Activated T-helper 1 cell treated with anti-CD3 and anti-CD28 coated beads, Interleukin-12 subunit alpha, Interleukin-12 subunit beta, Interleukin-2, Interleukin-4 antibody, amounts not matched to agents 30 ng/mL and 10 ng/mL and 1 ng/mL, durations not matched to agents 14 hours and 24 hours and 36 hours (primary cell): ENCODE results near the gene EBF3. TPM values are rescaled to one million over a fixed set of nuclear protein-coding genes. Genes with fewer than 3 reads are reported as not detected.
A peak's percentile ranks its signal among the peaks of the same experiment; 100 is the strongest.

ENCODE experiments used
- DNase-seq: peaks from one replicate; pipeline ENCODE4 v3.0.0; 2021; ENCODE audit warnings: low spot score
- H3K27ac Mint-ChIP-seq: one replicate; pipeline ENCODE4 v1.8.0; 2021; ENCODE audit warnings: mild to moderate bottlenecking, mixed read lengths
- H3K27me3 Mint-ChIP-seq: one replicate; pipeline ENCODE4 v1.8.0; 2022; ENCODE audit warnings: mild to moderate bottlenecking, moderate library complexity, mixed read lengths; ENCODE audit not compliant: insufficient read depth
- H3K36me3 Mint-ChIP-seq: one replicate; pipeline ENCODE4 v1.8.0; 2021; ENCODE audit warnings: low read depth, mixed read lengths
- H3K4me1 Mint-ChIP-seq: one replicate; pipeline ENCODE4 v1.8.0; 2021; ENCODE audit warnings: low read depth, mixed read lengths
- H3K4me3 Mint-ChIP-seq: one replicate; pipeline ENCODE4 v1.8.0; 2021; ENCODE audit warnings: mild to moderate bottlenecking, moderate library complexity, mixed read lengths
- H3K9me3 Mint-ChIP-seq: one replicate; pipeline ENCODE4 v1.8.0; 2021; ENCODE audit warnings: mixed read lengths
- intact Hi-C: fragments of 100-400 bp; cut with micrococcal nuclease; formaldehyde crosslinking; loops from one replicate; pipeline ENCODE4 v1.15.1; 2024
- total RNA-seq: library from RNA; stranded (reverse); gene quantifications from 2 replicates; pipeline ENCODE4 v1.2.3, GENCODE V29; 2022

EBF3 gene
- total RNA-seq, 1 donor from 2014 or later, result not detected

DNA sequence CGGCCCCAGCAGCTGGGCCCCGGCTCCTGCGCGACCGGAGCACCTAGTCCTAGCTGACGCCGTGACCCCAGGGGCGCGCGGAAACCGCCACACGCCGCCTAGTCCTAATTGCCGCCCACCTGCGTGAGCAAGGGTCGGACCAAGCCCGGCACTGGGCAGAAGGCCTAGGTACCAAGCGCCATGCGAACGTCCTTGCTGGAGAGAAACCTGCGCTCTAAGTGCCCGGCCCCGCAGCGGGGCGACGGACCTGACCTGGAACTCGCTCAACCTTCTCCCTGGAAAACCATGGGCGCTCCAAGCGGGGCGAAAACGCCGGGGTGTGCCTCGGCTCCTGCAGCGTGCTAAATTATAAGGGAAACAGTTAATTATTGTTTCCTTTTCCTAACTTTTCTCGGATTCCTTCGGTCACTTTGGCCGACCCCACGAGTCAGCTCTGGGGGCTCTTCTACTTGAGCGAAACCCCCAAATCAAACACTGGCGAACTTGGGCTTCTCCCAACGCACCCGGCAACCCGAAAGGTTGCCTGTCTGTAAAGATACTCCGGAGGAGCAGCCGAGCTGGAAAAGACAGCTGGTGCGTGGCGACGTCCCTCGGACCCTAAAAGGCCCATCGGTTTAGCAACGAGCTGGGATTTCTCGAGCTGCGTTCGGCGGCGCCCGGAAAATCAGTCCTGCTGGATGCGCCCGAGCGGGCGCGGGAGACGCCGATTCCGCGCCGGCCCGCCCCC is 5.3 kb upstream of the EBF3 start:
- Mint-ChIP-seq H3K27ac (peak overlapping the region; percentile 48), H3K36me3 (peaks cover 2% of the 10 kb centered on the region), H3K27me3 (peaks cover 44% of the 10 kb centered on the region), H3K4me3 (no peak overlapping the region), H3K4me1 (peaks cover 20% of the 10 kb centered on the region), H3K9me3 (no peaks in the 10 kb centered on the region)
- intact Hi-C loops, result no loop called here
- no peak for DNase-seq

- Mint-ChIP-seq H3K27ac (no peak overlapping the region), H3K4me1 (peaks cover 20% of the 10 kb centered on the region), H3K36me3 (peaks cover 2% of the 10 kb centered on the region), H3K4me3 (no peak overlapping the region), H3K9me3 (no peaks in the 10 kb centered on the region), H3K27me3 (peaks cover 40% of the 10 kb centered on the region)
- intact Hi-C loops, result no loop called here
- no peak for DNase-seq
These were observed 4.7 kb upstream of the EBF3 start for GRCh38 chr10:129968853-129969183.

GRCh38 chr10:129968020-129968852 is 4.2 kb upstream of the EBF3 start:
- DNase-seq, result no peak
- no peak overlapping the region for H3K4me3 Mint-ChIP-seq
- H3K27ac Mint-ChIP-seq, result no peak overlapping the region
- H3K36me3 Mint-ChIP-seq, result peaks cover 2% of the 10 kb centered on the region
- intact Hi-C loops, result no loop called here
- H3K27me3 Mint-ChIP-seq, result peaks cover 35% of the 10 kb centered on the region
- no peaks in the 10 kb centered on the region for H3K9me3 Mint-ChIP-seq
- H3K4me1 Mint-ChIP-seq, result peaks cover 20% of the 10 kb centered on the region

DNA sequence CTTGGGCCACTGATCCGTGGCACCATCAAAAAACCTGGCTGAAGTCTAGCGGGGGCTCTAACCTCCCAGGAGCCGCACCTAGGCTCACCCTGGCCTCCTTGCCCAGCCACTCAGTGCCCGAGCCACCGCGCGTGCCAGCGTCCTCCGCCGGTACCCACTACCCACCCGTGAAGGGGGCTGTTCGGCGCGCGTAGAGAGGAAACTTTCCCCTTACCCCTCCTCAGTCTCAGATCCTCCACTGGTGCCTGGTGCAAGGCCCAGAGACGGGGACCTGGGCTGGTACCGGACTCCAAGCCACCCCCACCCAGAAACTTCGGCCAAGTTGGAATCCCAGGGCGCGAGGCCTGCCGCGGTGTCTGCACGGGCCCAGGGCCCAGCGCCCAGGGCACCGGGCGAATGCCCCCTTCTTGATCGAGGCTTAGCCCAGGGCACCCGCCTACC is 3.5 kb upstream of the EBF3 start:
- Mint-ChIP-seq H3K4me1 (peaks cover 23% of the 10 kb centered on the region), H3K27ac (no peak overlapping the region), H3K4me3 (no peak overlapping the region), H3K9me3 (no peaks in the 10 kb centered on the region), H3K27me3 (peaks cover 38% of the 10 kb centered on the region), H3K36me3 (peaks cover 3% of the 10 kb centered on the region)
- DNase-seq, result no peak
- intact Hi-C loops, result no loop called here

GRCh38 chr10:129966889-129967578 is 3.0 kb upstream of the EBF3 start:
- no peak for DNase-seq
- Mint-ChIP-seq H3K27ac (no peak overlapping the region), H3K4me1 (peaks cover 26% of the 10 kb centered on the region), H3K36me3 (peaks cover 4% of the 10 kb centered on the region), H3K4me3 (no peak overlapping the region), H3K27me3 (peaks cover 43% of the 10 kb centered on the region), H3K9me3 (no peaks in the 10 kb centered on the region)
- intact Hi-C loops, result no loop called here

GRCh38 chr10:129966370-129966888 is 2.4 kb upstream of the EBF3 start:
- DNase-seq, result no peak
- Mint-ChIP-seq H3K4me1 (peaks cover 22% of the 10 kb centered on the region), H3K27me3 (peaks cover 44% of the 10 kb centered on the region), H3K4me3 (no peak overlapping the region), H3K9me3 (no peaks in the 10 kb centered on the region), H3K36me3 (peaks cover 2% of the 10 kb centered on the region), H3K27ac (peak overlapping the region; percentile 44)
- intact Hi-C loops, result no loop called here

- H3K36me3 Mint-ChIP-seq, result peaks cover 2% of the 10 kb centered on the region
- DNase-seq, result no peak
- intact Hi-C loops, result no loop called here
- peaks cover 48% of the 10 kb centered on the region for H3K27me3 Mint-ChIP-seq
- no peaks in the 10 kb centered on the region for H3K9me3 Mint-ChIP-seq
- peak overlapping the region; percentile 44 for H3K27ac Mint-ChIP-seq
- H3K4me1 Mint-ChIP-seq, result peaks cover 22% of the 10 kb centered on the region
- no peak overlapping the region for H3K4me3 Mint-ChIP-seq
These were observed 1.9 kb upstream of the EBF3 start for GRCh38 chr10:129965959-129966358.

DNA sequence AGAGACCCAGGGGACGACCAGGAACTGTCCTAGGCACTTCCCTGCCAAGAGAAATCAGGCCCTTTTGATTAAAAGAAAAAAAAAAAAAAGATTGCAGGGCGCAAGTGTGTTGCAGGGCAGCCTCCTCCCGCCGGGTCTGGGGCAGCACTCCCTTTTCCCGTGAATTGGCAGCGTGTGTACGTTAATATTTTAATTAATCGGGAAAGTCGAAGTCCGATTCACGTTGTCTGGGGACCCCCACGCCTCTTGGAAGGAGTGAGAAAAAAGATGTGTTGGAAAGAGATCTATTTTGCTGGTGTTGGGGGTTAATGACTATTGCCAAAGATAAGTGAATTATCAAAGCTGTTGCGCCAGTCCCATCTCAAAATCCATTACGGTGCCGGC is 1.3 kb upstream of the EBF3 start:
- peaks cover 2% of the 10 kb centered on the region for H3K36me3 Mint-ChIP-seq
- H3K27me3 Mint-ChIP-seq, result peaks cover 49% of the 10 kb centered on the region
- no peak overlapping the region for H3K27ac Mint-ChIP-seq
- intact Hi-C loops, result no loop called here
- H3K9me3 Mint-ChIP-seq, result no peaks in the 10 kb centered on the region
- no peak for DNase-seq
- H3K4me3 Mint-ChIP-seq, result no peak overlapping the region
- H3K4me1 Mint-ChIP-seq, result peaks cover 25% of the 10 kb centered on the region

- DNase-seq, result no peak
- H3K4me3 Mint-ChIP-seq, result no peak overlapping the region
- H3K36me3 Mint-ChIP-seq, result peaks cover 2% of the 10 kb centered on the region
- no peaks in the 10 kb centered on the region for H3K9me3 Mint-ChIP-seq
- peaks cover 22% of the 10 kb centered on the region for H3K4me1 Mint-ChIP-seq
- H3K27ac Mint-ChIP-seq, result peak overlapping the region; percentile 80
- intact Hi-C loops, result no loop called here
- H3K27me3 Mint-ChIP-seq, result peaks cover 49% of the 10 kb centered on the region
These were observed 744 bp upstream of the EBF3 start for GRCh38 chr10:129964611-129965424.

- Mint-ChIP-seq H3K27me3 (peaks cover 53% of the 10 kb centered on the region), H3K4me3 (peak overlapping the region; percentile 68), H3K27ac (peak overlapping the region; percentile 82), H3K9me3 (no peaks in the 10 kb centered on the region), H3K4me1 (peaks cover 26% of the 10 kb centered on the region), H3K36me3 (peaks cover 2% of the 10 kb centered on the region)
- intact Hi-C loops, result loop anchor here (1.0 kb wide), 1 partner anchor 8 kb away; no protein-coding TSS in a partner anchor
- DNase-seq, result no peak
These were observed 1.0 kb downstream of the EBF3 start for GRCh38 chr10:129962872-129963640.

GRCh38 chr10:129962031-129962871 is 1.8 kb downstream of the EBF3 start:
- Mint-ChIP-seq H3K27ac (peak overlapping the region; percentile 82), H3K27me3 (peaks cover 59% of the 10 kb centered on the region), H3K36me3 (peaks cover 2% of the 10 kb centered on the region), H3K9me3 (no peaks in the 10 kb centered on the region), H3K4me1 (peaks cover 27% of the 10 kb centered on the region), H3K4me3 (peak overlapping the region; percentile 68)
- intact Hi-C loops, result loop anchor here (1.0 kb wide), 1 partner anchor 9 kb away; no protein-coding TSS in a partner anchor
- no peak for DNase-seq
